Inferior parietal cortex (tissue), 1 donor: ENCODE results near the gene ZFC3H1.
"Not testable (repeated sequence)": the region's sequence is repeated elsewhere in the genome, so short reads cannot be mapped to it uniquely, and the experiment has no call there.

Experiments used
- DNase-seq: peaks from one replicate; pipeline ENCODE4 v3.0.0-alpha.2; 2016; ENCODE audit errors: extremely low spot score

The ZFC3H1 gene

GRCh38 chr12:71663561-71664410 is at the start of gene ZFC3H1, which contains the start of gene THAP2:
Gene ZFC3H1 (minus strand): TSS chr12:71663848. CDS start chr12:71663610, 238 bp downstream.
Gene THAP2 (plus strand): TSS chr12:71664301. CDS start chr12:71664510, 209 bp downstream.
- peak; percentile 100 for DNase-seq

GRCh38 chr12:71710276-71711125 is 46.9 kb upstream of the ZFC3H1 start:
- DNase-seq = no peak

- DNase-seq = no peak
Measured at GRCh38 chr12:71708658-71709057, 45.0 kb upstream of the ZFC3H1 start.

GRCh38 chr12:71704920-71705319 is 41.3 kb upstream of the ZFC3H1 start:
- DNase-seq = no peak

- DNase-seq = no peak
Measured at GRCh38 chr12:71703206-71703605, 39.6 kb upstream of the ZFC3H1 start.

GRCh38 chr12:71702590-71702989 is 38.9 kb upstream of the ZFC3H1 start:
- DNase-seq = no peak

GRCh38 chr12:71702181-71702580 is 38.5 kb upstream of the ZFC3H1 start:
- DNase-seq = not testable (repeated sequence)

- no peak for DNase-seq
Measured at GRCh38 chr12:71695782-71696181, 32.1 kb upstream of the ZFC3H1 start.

GRCh38 chr12:71694099-71694820 is 30.6 kb upstream of the ZFC3H1 start:
- DNase-seq = no peak

- DNase-seq = not testable (repeated sequence)
Measured at GRCh38 chr12:71693651-71694050, 30.0 kb upstream of the ZFC3H1 start.

- no peak for DNase-seq
Measured at GRCh38 chr12:71693126-71693525, 29.5 kb upstream of the ZFC3H1 start.

GRCh38 chr12:71691504-71692129 is 28.0 kb upstream of the ZFC3H1 start:
- DNase-seq = no peak

- DNase-seq = no peak
Measured at GRCh38 chr12:71688961-71689570, 25.4 kb upstream of the ZFC3H1 start.

GRCh38 chr12:71687172-71687571 is 23.5 kb upstream of the ZFC3H1 start:
- DNase-seq = not testable (repeated sequence)

GRCh38 chr12:71686658-71687025 is 23.0 kb upstream of the ZFC3H1 start:
- no peak for DNase-seq

- peak; percentile 91 for DNase-seq
Measured at GRCh38 chr12:71685914-71686657, 22.4 kb upstream of the ZFC3H1 start, which contains the start of gene TMEM19. Gene TMEM19 (plus strand): TSS chr12:71686082. CDS start chr12:71686681, 599 bp downstream.

GRCh38 chr12:71685312-71685906 is 21.8 kb upstream of the ZFC3H1 start:
- no peak for DNase-seq

GRCh38 chr12:71684081-71684480 is 20.4 kb upstream of the ZFC3H1 start:
- DNase-seq = no peak

GRCh38 chr12:71683633-71684032 is 20.0 kb upstream of the ZFC3H1 start:
- no peak for DNase-seq

- no peak for DNase-seq
Measured at GRCh38 chr12:71682466-71682865, 18.8 kb upstream of the ZFC3H1 start.
